ENCODE data around the gene ROBO1. TPM values are rescaled to one million over a fixed set of nuclear protein-coding genes. Genes with fewer than 3 reads are reported as not detected.

The ROBO1 gene
- total and polyA plus RNA-seq, 2 of the 13 experiments (the other 11 are each of a cell fraction or from before 2014, with no cell fraction given) = 52.2 to 71.0 TPM

- TF ChIP-seq PRDM10 (CRISPR knock-in tag; IDR thresholded peaks at IDR 0.05; ENCODE audit: low read depth) (peak; percentile 61; the same call in 1 of the 2 replicates), ERF (CRISPR knock-in tag; IDR thresholded peaks at IDR 0.05) (peak; percentile 88; the same call in 1 of the 2 replicates), ZNF24 (IDR thresholded peaks at IDR 0.05) (no peak), POLR2A (IDR thresholded peaks at IDR 0.05; ENCODE audit: insufficient read depth in 1 of 2, low read depth in 2 of 2, low read length in 2 of 2) (0 out of 4 replicates have a peak, but pooled peaks of 1 of the 2 experiments have one; percentile 42), ZNF44 (CRISPR knock-in tag; IDR thresholded peaks at IDR 0.05) (no peak), MEIS1 (CRISPR knock-in tag; IDR thresholded peaks at IDR 0.05; ENCODE audit: borderline replicate concordance) (peak; percentile 96; the same call in 1 of the 2 replicates), FOXK1 (CRISPR knock-in tag; IDR thresholded peaks at IDR 0.05; ENCODE audit: borderline replicate concordance, low read depth) (peak; percentile 87), ZNF317 (CRISPR knock-in tag; IDR thresholded peaks at IDR 0.05) (0 out of 2 replicates have a peak, but pooled peaks have one; percentile 11), MAZ (IDR thresholded peaks at IDR 0.05; ENCODE audit: borderline replicate concordance, low read depth, low read length) (no peak), MAZ (CRISPR knock-in tag; IDR thresholded peaks at IDR 0.05; ENCODE audit: low read depth) (no peak), ZNF792 (CRISPR knock-in tag; IDR thresholded peaks at IDR 0.05) (no peak; the same call in 1 of the 2 replicates), BRD4 (CRISPR knock-in tag; IDR thresholded peaks at IDR 0.05) (peak; percentile 75), CEBPG (CRISPR knock-in tag; IDR thresholded peaks at IDR 0.05) (peak; percentile 81), ZSCAN29 (CRISPR knock-in tag; conservative IDR thresholded peaks at IDR 0.05) (peak; percentile 77; the same call in 1 of the 2 replicates), MTERF4 (CRISPR knock-in tag; IDR thresholded peaks at IDR 0.05) (no peak), NR2C2 (CRISPR knock-in tag; IDR thresholded peaks at IDR 0.05; ENCODE audit: borderline replicate concordance) (peak; percentile 88), ZEB1 (IDR thresholded peaks at IDR 0.05; ENCODE audit: insufficient replicate concordance, low read depth) (peak; percentile 62), TFDP2 (CRISPR knock-in tag; IDR thresholded peaks at IDR 0.05) (no peak; the same call in none of the 2 replicates), GATAD2A (CRISPR knock-in tag; IDR thresholded peaks at IDR 0.05) (peak; percentile 99), PHF5A (CRISPR knock-in tag; IDR thresholded peaks at IDR 0.05; ENCODE audit: low read depth, unreplicated experiment) (peak; percentile 34), GFI1 (CRISPR knock-in tag; IDR thresholded peaks at IDR 0.05; ENCODE audit: borderline replicate concordance) (peak; percentile 97), KAT7 (CRISPR knock-in tag; IDR thresholded peaks at IDR 0.05; ENCODE audit: borderline replicate concordance) (0 out of 2 replicates have a peak, but pooled peaks have one; percentile 40), ZGPAT (CRISPR knock-in tag; IDR thresholded peaks at IDR 0.05) (peak; percentile 92), ZBTB37 (CRISPR knock-in tag; IDR thresholded peaks at IDR 0.05) (peak; percentile 98)
These were observed 923.5 kb downstream of the ROBO1 start (continued) for GRCh38 chr3:78844307-78844706.
